Stimulated activated CD4-positive, alpha-beta T cell treated with anti-CD3 and anti-CD28 coated beads, Interleukin-2, amount 100 ng/mL, for 24 hours (primary cell): ENCODE data around the gene CCDC86.

ENCODE experiments used
- DNase-seq, 2 donors: peaks; one replicate each; pipeline ENCODE4 v3.0.0-alpha.2; 2020

CCDC86 gene

GRCh38 chr11:60870733-60871377 is 28.9 kb downstream of the CCDC86 start:
- DNase-seq, result peak in 1 of 2 donors; percentile 12

GRCh38 chr11:60871378-60872061 is 29.6 kb downstream of the CCDC86 start:
- peak in 1 of 2 donors; percentile 15 for DNase-seq

- peak in 1 of 2 donors; percentile 12 for DNase-seq
Measured at GRCh38 chr11:60872124-60872960, 30.4 kb downstream of the CCDC86 start.

- peak in 1 of 2 donors; percentile 16 for DNase-seq
Measured at GRCh38 chr11:60872961-60873524, 31.1 kb downstream of the CCDC86 start.

- DNase-seq, result no peak
Measured at GRCh38 chr11:60873533-60873932, 31.6 kb downstream of the CCDC86 start.

GRCh38 chr11:60874421-60875365 is 32.8 kb downstream of the CCDC86 start:
- peak in 1 of 2 donors; percentile 9 for DNase-seq

GRCh38 chr11:60875366-60876167 is 33.7 kb downstream of the CCDC86 start:
- no peak for DNase-seq

- no peak for DNase-seq
Measured at GRCh38 chr11:60876168-60876485, 34.2 kb downstream of the CCDC86 start.

- DNase-seq, result no peak
Measured at GRCh38 chr11:60878245-60879101, 36.6 kb downstream of the CCDC86 start.

- DNase-seq, result no peak
Measured at GRCh38 chr11:60879104-60879503, 37.2 kb downstream of the CCDC86 start.

GRCh38 chr11:60879971-60880588 is 38.2 kb downstream of the CCDC86 start:
- DNase-seq, result no peak

GRCh38 chr11:60880643-60881282 is 38.9 kb downstream of the CCDC86 start:
- DNase-seq, result no peak

- DNase-seq, result peak in 1 of 2 donors; percentile 36
Measured at GRCh38 chr11:60887556-60887955, 45.6 kb downstream of the CCDC86 start.

GRCh38 chr11:60889869-60890311 is 48.0 kb downstream of the CCDC86 start:
- no peak for DNase-seq

- DNase-seq, result no peak
Measured at GRCh38 chr11:60890696-60891095, 48.8 kb downstream of the CCDC86 start.

GRCh38 chr11:60891103-60891741 is 49.3 kb downstream of the CCDC86 start:
- no peak for DNase-seq

GRCh38 chr11:60895687-60896086 is 53.8 kb downstream of the CCDC86 start:
- DNase-seq, result no peak

- DNase-seq, result no peak
Measured at GRCh38 chr11:60897496-60897895, 55.6 kb downstream of the CCDC86 start.
